Neural crest cell (in vitro differentiated cells): Measurements from ENCODE around the gene CALY. TPM values are rescaled to one million over a fixed set of nuclear protein-coding genes. Genes with fewer than 3 reads are reported as not detected.
A peak's percentile ranks its signal among the peaks of the same experiment; 100 is the strongest.

Experiments
- DNase-seq: peaks from one replicate; pipeline ENCODE4 v3.0.0; 2021; ENCODE audit warnings: low read depth, mixed read lengths, low spot score
- H3K27ac Mint-ChIP-seq: one replicate; pipeline ENCODE4 v1.8.0; 2021; ENCODE audit warnings: mild to moderate bottlenecking, mixed read lengths; ENCODE audit not compliant: unreplicated experiment
- H3K27me3 Mint-ChIP-seq: 2 replicates; pipeline ENCODE4 v1.8.0; 2021; ENCODE audit warnings: low read depth, mild to moderate bottlenecking, mixed read lengths
- H3K36me3 Mint-ChIP-seq: 2 replicates; pipeline ENCODE4 v1.8.0; 2021; ENCODE audit warnings: low read depth, mild to moderate bottlenecking, mixed read lengths
- H3K4me1 Mint-ChIP-seq: 2 replicates; pipeline ENCODE4 v1.8.0; 2021; ENCODE audit warnings: mixed read lengths
- H3K4me3 Mint-ChIP-seq: one replicate; pipeline ENCODE4 v1.8.0; 2021; ENCODE audit warnings: mild to moderate bottlenecking, mixed read lengths
- H3K9me3 Mint-ChIP-seq: 2 replicates; pipeline ENCODE4 v1.8.0; 2021; ENCODE audit warnings: mixed read lengths
- total RNA-seq: library from RNA; stranded (reverse); gene quantifications from 2 replicates; pipeline ENCODE4 v1.2.1, GENCODE V29; 2021
- TF ChIP-seq, protein P1 (sequence below): fragments of 200-600 bp; sonication (generic); conservative IDR thresholded peaks from 2 replicates; pipeline ENCODE4 v1.5.0; 2021; ENCODE audit warnings: antibody characterized with exemption, mild to moderate bottlenecking

Gene CALY
- total RNA-seq, 1 donor from 2014 or later = 0.89 TPM

DNA sequence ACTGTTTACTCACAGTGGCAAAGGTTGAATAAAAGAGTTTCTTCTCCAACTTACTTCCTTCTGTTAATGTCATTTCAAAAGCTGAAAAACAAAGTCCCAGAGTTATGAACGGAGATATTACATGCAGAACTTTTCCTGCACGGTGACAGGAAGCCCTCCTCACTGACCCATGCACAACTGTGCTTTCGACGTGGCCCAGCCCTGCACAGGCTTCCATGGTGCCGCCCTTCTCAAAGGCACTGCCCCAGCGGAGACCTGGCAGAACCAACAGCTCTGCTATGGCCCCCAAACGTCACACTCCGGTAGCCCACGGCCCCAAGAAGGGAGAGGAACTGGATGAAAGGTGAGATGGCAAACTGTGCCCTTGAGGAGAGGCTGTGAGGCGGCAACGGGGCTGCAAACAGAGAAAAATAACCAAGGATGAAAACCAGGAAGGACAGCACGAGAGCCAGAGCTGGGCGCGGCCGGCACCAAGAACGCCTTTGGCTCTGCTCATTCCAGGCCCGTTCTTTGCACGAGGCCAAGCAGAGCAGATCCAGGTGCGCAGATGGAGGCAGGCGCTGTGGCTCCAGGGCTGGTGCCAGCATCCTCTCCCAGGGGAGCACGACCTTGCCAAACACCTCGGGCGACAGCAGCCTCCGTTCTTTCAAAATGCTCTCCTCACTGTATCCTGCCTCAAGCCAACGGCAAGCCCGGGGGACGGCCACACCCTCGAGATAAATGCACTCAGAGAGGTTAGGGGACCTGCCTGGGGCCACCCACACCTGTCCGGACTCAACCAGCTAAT lies 28.1 kb upstream of the CALY start:
- TF ChIP-seq, protein P1, sequence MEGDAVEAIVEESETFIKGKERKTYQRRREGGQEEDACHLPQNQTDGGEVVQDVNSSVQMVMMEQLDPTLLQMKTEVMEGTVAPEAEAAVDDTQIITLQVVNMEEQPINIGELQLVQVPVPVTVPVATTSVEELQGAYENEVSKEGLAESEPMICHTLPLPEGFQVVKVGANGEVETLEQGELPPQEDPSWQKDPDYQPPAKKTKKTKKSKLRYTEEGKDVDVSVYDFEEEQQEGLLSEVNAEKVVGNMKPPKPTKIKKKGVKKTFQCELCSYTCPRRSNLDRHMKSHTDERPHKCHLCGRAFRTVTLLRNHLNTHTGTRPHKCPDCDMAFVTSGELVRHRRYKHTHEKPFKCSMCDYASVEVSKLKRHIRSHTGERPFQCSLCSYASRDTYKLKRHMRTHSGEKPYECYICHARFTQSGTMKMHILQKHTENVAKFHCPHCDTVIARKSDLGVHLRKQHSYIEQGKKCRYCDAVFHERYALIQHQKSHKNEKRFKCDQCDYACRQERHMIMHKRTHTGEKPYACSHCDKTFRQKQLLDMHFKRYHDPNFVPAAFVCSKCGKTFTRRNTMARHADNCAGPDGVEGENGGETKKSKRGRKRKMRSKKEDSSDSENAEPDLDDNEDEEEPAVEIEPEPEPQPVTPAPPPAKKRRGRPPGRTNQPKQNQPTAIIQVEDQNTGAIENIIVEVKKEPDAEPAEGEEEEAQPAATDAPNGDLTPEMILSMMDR = no peak
- H3K9me3 Mint-ChIP-seq = no peaks in the 10 kb centered on the region
- peaks cover 19% of the 10 kb centered on the region for H3K36me3 Mint-ChIP-seq
- no peaks in the 10 kb centered on the region for H3K27me3 Mint-ChIP-seq
- no peaks in the 10 kb centered on the region for H3K4me1 Mint-ChIP-seq
- H3K27ac Mint-ChIP-seq = no peak overlapping the region
- no peak for DNase-seq
- no peak overlapping the region for H3K4me3 Mint-ChIP-seq

DNA sequence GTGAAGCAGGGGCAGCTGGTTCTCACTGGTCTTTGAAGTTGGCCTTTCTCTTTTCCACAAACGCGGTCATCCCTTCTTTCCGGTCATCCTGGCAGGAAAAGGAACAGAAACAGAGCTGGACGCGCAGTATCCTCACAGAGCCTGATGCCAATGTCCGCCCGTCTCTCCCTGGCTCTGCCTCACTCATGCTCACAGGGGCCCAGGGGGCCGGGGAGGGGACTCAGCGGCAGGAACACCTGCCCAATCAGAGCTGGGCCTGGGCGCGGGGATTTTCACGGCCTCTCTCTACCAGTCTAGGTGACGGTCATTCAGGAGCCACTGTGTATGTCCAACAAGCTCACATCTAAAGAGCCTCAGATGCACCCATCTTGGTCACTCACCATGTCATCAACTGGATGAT lies 26.1 kb upstream of the CALY start:
- no peak overlapping the region for H3K27ac Mint-ChIP-seq
- no peaks in the 10 kb centered on the region for H3K4me1 Mint-ChIP-seq
- no peaks in the 10 kb centered on the region for H3K9me3 Mint-ChIP-seq
- no peak for DNase-seq
- TF ChIP-seq, protein P1 = no peak
- H3K36me3 Mint-ChIP-seq = peaks cover 16% of the 10 kb centered on the region
- no peak overlapping the region for H3K4me3 Mint-ChIP-seq
- no peaks in the 10 kb centered on the region for H3K27me3 Mint-ChIP-seq

DNA sequence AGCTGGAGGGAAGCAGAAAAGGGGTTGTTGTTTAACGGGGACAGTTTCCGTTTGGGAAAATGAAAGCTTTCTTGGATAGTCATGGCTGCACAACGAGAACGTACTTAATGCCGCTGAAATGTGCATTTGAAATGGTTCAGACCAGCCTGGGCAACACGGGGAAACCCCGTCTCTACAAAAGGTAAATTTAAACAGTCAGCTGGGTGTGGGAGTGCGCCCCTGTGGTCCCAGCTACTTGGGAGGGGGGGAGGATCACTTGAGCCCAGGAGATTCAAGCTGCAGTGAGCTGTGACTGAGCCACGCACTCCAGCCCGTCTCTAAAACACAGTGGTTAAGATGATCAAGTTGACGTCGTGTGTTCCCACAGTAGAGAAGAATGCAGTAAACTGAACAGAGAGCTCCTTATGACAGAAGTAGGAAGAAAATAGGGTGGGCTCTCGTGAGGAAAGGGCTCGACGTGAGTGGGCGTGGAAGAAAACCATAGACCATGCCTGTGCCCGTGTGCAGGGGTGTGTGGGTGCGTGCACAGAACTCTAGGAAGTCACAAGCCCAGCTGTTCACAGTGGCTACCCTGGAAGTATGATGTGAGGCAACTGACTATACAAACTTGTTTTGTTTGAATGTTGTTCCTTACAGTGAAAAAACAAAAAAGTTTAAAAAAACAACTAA lies 25.2 kb upstream of the CALY start:
- Mint-ChIP-seq H3K9me3 (no peaks in the 10 kb centered on the region), H3K4me1 (no peaks in the 10 kb centered on the region), H3K27me3 (no peaks in the 10 kb centered on the region), H3K27ac (no peak overlapping the region), H3K4me3 (no peak overlapping the region), H3K36me3 (peaks cover 14% of the 10 kb centered on the region)
- TF ChIP-seq, protein P1 = no peak
- no peak for DNase-seq

DNA sequence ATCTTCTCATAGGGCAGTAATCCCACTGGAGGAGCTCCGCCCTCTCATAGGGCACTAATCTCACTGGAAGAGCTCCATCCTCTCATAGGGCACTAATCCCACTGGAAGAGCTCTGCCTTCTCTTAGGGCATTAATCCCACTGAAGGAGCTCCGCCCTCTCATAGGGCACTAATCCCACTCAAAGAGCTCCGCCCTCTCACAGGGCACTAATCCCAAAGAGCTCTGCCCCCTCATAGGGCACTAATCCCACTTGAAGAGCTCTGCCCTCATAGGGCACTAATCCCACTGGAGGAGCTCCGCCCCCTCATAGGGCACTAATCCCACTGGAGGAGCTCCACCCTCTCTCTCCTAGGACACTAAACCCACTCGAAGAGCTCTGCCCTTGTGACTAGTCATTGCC lies 24.5 kb upstream of the CALY start:
- Mint-ChIP-seq H3K27ac (no peak overlapping the region), H3K4me1 (no peaks in the 10 kb centered on the region), H3K4me3 (no peak overlapping the region), H3K36me3 (peaks cover 14% of the 10 kb centered on the region), H3K9me3 (no peaks in the 10 kb centered on the region), H3K27me3 (no peaks in the 10 kb centered on the region)
- DNase-seq = no peak
- TF ChIP-seq, protein P1 = no peak

DNA sequence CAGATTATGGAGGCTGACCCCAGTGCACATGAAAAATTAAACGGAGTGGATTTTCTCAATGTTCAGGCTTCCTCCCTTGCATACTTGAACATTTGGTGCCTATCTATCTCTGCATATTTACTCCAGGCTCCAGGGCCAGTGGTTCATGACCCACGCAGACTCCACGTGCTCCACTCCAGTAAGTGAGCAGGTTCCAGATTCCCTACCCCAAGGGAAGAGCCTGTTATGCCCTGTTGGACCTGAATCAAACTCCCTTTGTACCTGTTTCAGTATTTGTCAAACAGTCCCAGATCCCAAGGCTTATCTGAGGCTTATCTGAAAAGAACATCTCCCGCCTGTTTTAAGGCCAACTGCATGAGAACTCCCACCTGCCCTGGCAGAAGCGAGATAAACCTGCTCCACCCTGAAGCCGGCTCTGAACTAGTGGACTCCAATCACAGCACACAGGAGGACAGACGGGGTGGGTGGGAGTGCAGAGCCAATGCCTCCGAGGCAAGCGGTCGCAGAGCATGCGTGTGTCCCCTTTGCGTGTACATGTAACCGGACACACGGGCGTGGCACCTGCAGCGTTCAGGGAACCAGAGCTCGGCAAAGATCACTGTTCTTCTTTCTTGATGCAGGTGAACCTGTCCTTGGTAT lies 23.4 kb upstream of the CALY start:
- Mint-ChIP-seq H3K27ac (no peak overlapping the region), H3K9me3 (no peaks in the 10 kb centered on the region), H3K36me3 (peaks cover 14% of the 10 kb centered on the region), H3K4me3 (peak overlapping the region; percentile 52), H3K27me3 (no peaks in the 10 kb centered on the region), H3K4me1 (no peaks in the 10 kb centered on the region)
- no peak for DNase-seq
- TF ChIP-seq, protein P1 = no peak
